K562 (cell line): Measurements from ENCODE around the gene CLDN15. TPM values are rescaled to one million over a fixed set of nuclear protein-coding genes. Genes with fewer than 3 reads are reported as not detected.

Experiments
- ATAC-seq: fragments of 200-7000 bp; cut with Tn5 transposase; 3 replicates; pipeline ENCODE4 v1.9.1; 2020; ENCODE audit warnings: moderate library complexity
- BruUV-seq: library from RNA; stranded (reverse); fragments of 400-500 nt; replicated peaks from 2 replicates; lab custom pipeline; 2021; lab: Mats Ljungman, UMichigan
- CTCF ChIA-PET: fragments of 300-600 bp; formaldehyde crosslinking; extraction: SDS; loops from one replicate; lab custom pipeline; 2021; ENCODE audit warnings: low intra/inter-chr PET ratio; lab: Yijun Ruan, JAX
- POLR2A ChIA-PET: fragments of 300-600, 350-650 bp; sonication (Branson Sonifier 250); formaldehyde crosslinking; extraction: SDS; loops from one replicate; lab custom pipeline; 2021; ENCODE audit warnings: antibody characterized with exemption, inconsistent platforms; lab: Yijun Ruan, JAX
- DNase-seq, 4 experiments: peaks; one replicate each; pipeline versions ENCODE4 v3.0.0 to v3.0.0-alpha.2; 2011 to 2018; ENCODE audit warnings: low spot score in 3 of 4, mixed read lengths in 3 of 4; ENCODE audit errors: extremely low read depth in 1 of 4
- FAIRE-seq: peaks from 2 replicates; lab custom pipeline; 2011; peaks lifted over from hg19 to GRCh38; lab: Jason Lieb, UNC
- H2AFZ ChIP-seq: 2 replicates; pipeline ENCODE4 v1.6.0; 2011; ENCODE audit warnings: low read depth, low read length, control low read depth, inconsistent platforms
- H3K27ac ChIP-seq: fragments of 200-600 bp; 3 replicates; pipeline ENCODE4 v1.8.0; 2011; ENCODE audit warnings: low read depth, mild to moderate bottlenecking, control low read depth, inconsistent platforms, low read length, moderate library complexity, mixed read lengths; ENCODE audit errors: extremely low read depth
- H3K27me3 ChIP-seq, 2 experiments: fragments of 300-600 bp in 1 of 2; 2 replicates in 1 of 2; 3 replicates in 1 of 2; pipeline versions ENCODE4 v1.6.0 to v1.8.0; 2011; ENCODE audit warnings: inconsistent platforms in 2 of 2, low read length in 2 of 2, mild to moderate bottlenecking in 1 of 2, mixed read lengths in 1 of 2, moderate library complexity in 1 of 2; ENCODE audit not compliant: control insufficient read depth in 2 of 2, insufficient read depth in 2 of 2
- H3K36me3 ChIP-seq: fragments of 300-600 bp; 3 replicates; pipeline ENCODE4 v1.8.0; 2011; ENCODE audit warnings: mild to moderate bottlenecking, low read length, inconsistent platforms; ENCODE audit not compliant: control insufficient read depth, insufficient read depth
- H3K4me1 ChIP-seq, 2 experiments: fragments of 200-600 bp in 1 of 2; replicated peaks in 1 of 2; 2 replicates in 1 of 2; 3 replicates in 1 of 2; pipeline versions ENCODE4 v1.5.1 to v1.8.0; 2011; ENCODE audit warnings: inconsistent platforms in 2 of 2, low read length in 2 of 2, mild to moderate bottlenecking in 1 of 2, mixed read lengths in 1 of 2, moderate library complexity in 1 of 2; ENCODE audit not compliant: control insufficient read depth in 2 of 2, insufficient read depth in 2 of 2
- H3K4me2 ChIP-seq: 2 replicates; pipeline ENCODE4 v1.6.1; 2011; ENCODE audit warnings: low read length, control low read depth, inconsistent platforms, mixed read lengths; ENCODE audit not compliant: insufficient read depth
- H3K4me3 ChIP-seq: fragments of 200-600 bp; sonication (generic), shearing (Covaris generic); 2 replicates; pipeline ENCODE4 v1.5.1; 2016; ENCODE audit warnings: control low read depth, inconsistent platforms
- H3K79me2 ChIP-seq: fragments of 200-600 bp; 3 replicates; pipeline ENCODE4 v1.8.0; 2011; ENCODE audit warnings: low read length, inconsistent platforms; ENCODE audit not compliant: control insufficient read depth, insufficient read depth
- H3K9ac ChIP-seq, 2 experiments: 2 replicates each; pipeline versions ENCODE4 v1.6.0 to v1.6.1; 2011; ENCODE audit warnings: low read depth in 2 of 2, low read length in 2 of 2, control low read depth in 1 of 2, inconsistent platforms in 1 of 2, mild to moderate bottlenecking in 1 of 2, mixed read lengths in 1 of 2; ENCODE audit not compliant: insufficient read depth in 1 of 2
- H3K9me1 ChIP-seq: one replicate; pipeline ENCODE4 v1.6.0; 2011; ENCODE audit warnings: inconsistent platforms, mild to moderate bottlenecking, low read length, moderate library complexity; ENCODE audit not compliant: control insufficient read depth, insufficient read depth
- H3K9me3 ChIP-seq: replicated peaks from 2 replicates; pipeline ENCODE4 v1.5.1; 2011; ENCODE audit warnings: low read depth, low read length, inconsistent platforms; ENCODE audit not compliant: control insufficient read depth, insufficient read depth
- H4K20me1 ChIP-seq: replicated peaks from 2 replicates; pipeline ENCODE4 v1.6.1; 2011; ENCODE audit warnings: low read length, inconsistent platforms, mixed read lengths; ENCODE audit not compliant: control insufficient read depth, insufficient read depth
- MCM3 ChIP-seq: fragments of 450-650 bp; IDR thresholded peaks from 2 replicates; pipeline ENCODE4 v1.6.1; 2016
- ZFP91 ChIP-seq: sonication (generic); formaldehyde crosslinking; IDR thresholded peaks from 2 replicates; pipeline ENCODE4 v1.8.0; 2022; ENCODE audit warnings: mild to moderate bottlenecking, missing genetic modification reagents
- WGBS: fragments of 100-300 bp; shearing (Covaris generic); methylation state at CpG from one replicate; pipeline ENCODE4 v1.1.6; 2016; ENCODE audit warnings: low coverage, mixed read lengths; ENCODE audit not compliant: insufficient coverage; ENCODE audit errors: missing lambda C conversion rate; 5-methylcytosine and 5-hydroxymethylcytosine counted together
- in situ Hi-C: fragments of 300-500 bp; cut with MboI; formaldehyde crosslinking; loops from 4 replicates; pipeline ENCODE4 v1.15.0; 2018; ENCODE audit warnings: inconsistent platforms, mixed read lengths
- intact Hi-C: fragments of 100-400 bp; cut with micrococcal nuclease; formaldehyde crosslinking; loops from 2 replicates; pipeline ENCODE4 v1.14.2; 2022
- polyA plus RNA-seq, 8 experiments: library from polyadenylated mRNA; depleted of rRNA in 4 of 8; stranded (reverse) in 5 of 8; unstranded in 3 of 8; fragments of >200 nt; fragmentation: Nextera tagmentation in 2 of 8; fragmentation: Illumina TruSeq in 1 of 8; extraction: Ambion mirVana in 2 of 8; extraction: Trizol in 1 of 8; gene quantifications; 2 replicates each; pipeline versions ENCODE4 v1.2.1 to v1.2.3, GENCODE V29; 2011 to 2014; ENCODE audit warnings: inconsistent platforms in 1 of 8, missing spikeins in 1 of 8
- total RNA-seq, 7 experiments: library from RNA; depleted of rRNA in 6 of 7; stranded (reverse); fragments of >200 nt in 6 of 7; fragmentation: Illumina TruSeq in 2 of 7; extraction: Trizol in 2 of 7; gene quantifications; 2 replicates each; pipeline versions ENCODE4 v1.2.1 to v1.2.3, GENCODE V29; 2011 to 2021; ENCODE audit warnings: low replicate concordance in 1 of 7

CLDN15 gene
- total and polyA plus RNA-seq, 9 of the 15 experiments (the other 6 are each of a cell fraction or from before 2014, with no cell fraction given) = 0.32 to 14.5 (median 7.4) TPM

GRCh38 chr7:101241015-101241363, 3.4 kb upstream of the CLDN15 start:
- H3K27ac ChIP-seq = peak overlapping the region; percentile 43; the same call in 2 of the 3 replicates
- DNase-seq (no peak), ATAC-seq (no peak), FAIRE-seq (no peak)
- no peaks in the 10 kb centered on the region for H3K27me3 ChIP-seq
- H3K9me1 ChIP-seq = no peaks in the 10 kb centered on the region
- H4K20me1 ChIP-seq = peaks cover 7% of the 10 kb centered on the region; the same call in 1 of the 2 replicates
- in situ Hi-C loops = no loop called here
- H2AFZ ChIP-seq = no peak overlapping the region
- peaks cover 42% of the 10 kb centered on the region for H3K79me2 ChIP-seq
- POLR2A ChIA-PET = interaction anchor here (0.6 kb wide), 1 partner anchor 9 kb away, joined by 3 read pairs; no protein-coding TSS in a partner anchor
- peaks cover 5% of the 10 kb centered on the region for H3K9me3 ChIP-seq
- 90% methylated on average over 12 of the region's 12 CpGs for WGBS
- peak overlapping the region in 1 of 2 experiments; percentile 39; a peak in 2 of 4 replicates for H3K9ac ChIP-seq
- 0 out of 2 replicates have a peak, but pooled peaks have one; percentile 15 for TF ChIP-seq ZFP91 (CRISPR knock-in tag)
- no peak for TF ChIP-seq MCM3
- peaks cover 19 to 85% of the 10 kb centered on the region in 2 experiments; a peak in 4 of 5 replicates for H3K4me1 ChIP-seq
- H3K4me3 ChIP-seq = no peak overlapping the region
- intact Hi-C loops = no loop called here
- CTCF ChIA-PET = no interaction called here
- peak overlapping the region; percentile 68; the same call in 1 of the 2 replicates for H3K4me2 ChIP-seq
- peaks cover 62% of the 10 kb centered on the region for H3K36me3 ChIP-seq
- no TSS peak for BruUV-seq
